Astrocyte of the cerebellum (primary cell): ENCODE results near the gene OTOS.

ENCODE experiments used
- DNase-seq: peaks from one replicate; pipeline ENCODE4 v3.0.0-alpha.2; 2011; ENCODE audit warnings: low read depth
- H3K4me3 ChIP-seq: 2 replicates; pipeline ENCODE4 v1.5.1; 2011; ENCODE audit warnings: mild to moderate bottlenecking, low read depth, low read length, moderate library complexity
- in situ Hi-C: cut with HindIII; loops from 2 replicates; pipeline ENCODE4 v1.10.0; 2017; ENCODE audit warnings: low sequenced_read_pairs
- TF ChIP-seq, protein P1 (sequence below): IDR thresholded peaks from 2 replicates; pipeline ENCODE4 v1.5.1; 2012; ENCODE audit warnings: low read length, low read depth, moderate library complexity, mild to moderate bottlenecking; ENCODE audit errors: missing control alignments

OTOS gene

DNA sequence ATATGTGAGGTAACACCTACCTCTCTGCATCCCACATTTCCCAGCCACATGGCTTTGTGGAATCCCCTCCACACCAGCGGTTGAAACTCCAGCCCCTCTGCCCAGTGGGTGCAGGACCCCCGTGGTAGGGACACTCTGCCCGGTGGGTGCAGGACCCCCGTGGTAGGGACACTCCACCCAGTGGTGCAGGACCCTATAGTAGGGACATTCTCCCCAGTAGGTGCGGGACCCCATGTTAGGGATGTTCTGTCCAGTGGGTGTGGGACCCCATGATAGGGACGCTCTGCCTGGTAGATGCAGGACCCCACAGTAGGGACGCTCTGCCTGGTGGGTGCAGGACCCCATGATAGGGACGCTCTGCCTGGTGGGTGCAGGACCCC, 15.8 kb downstream of the OTOS start:
- H3K4me3 ChIP-seq: no peak overlapping the region
- TF ChIP-seq, protein P1, sequence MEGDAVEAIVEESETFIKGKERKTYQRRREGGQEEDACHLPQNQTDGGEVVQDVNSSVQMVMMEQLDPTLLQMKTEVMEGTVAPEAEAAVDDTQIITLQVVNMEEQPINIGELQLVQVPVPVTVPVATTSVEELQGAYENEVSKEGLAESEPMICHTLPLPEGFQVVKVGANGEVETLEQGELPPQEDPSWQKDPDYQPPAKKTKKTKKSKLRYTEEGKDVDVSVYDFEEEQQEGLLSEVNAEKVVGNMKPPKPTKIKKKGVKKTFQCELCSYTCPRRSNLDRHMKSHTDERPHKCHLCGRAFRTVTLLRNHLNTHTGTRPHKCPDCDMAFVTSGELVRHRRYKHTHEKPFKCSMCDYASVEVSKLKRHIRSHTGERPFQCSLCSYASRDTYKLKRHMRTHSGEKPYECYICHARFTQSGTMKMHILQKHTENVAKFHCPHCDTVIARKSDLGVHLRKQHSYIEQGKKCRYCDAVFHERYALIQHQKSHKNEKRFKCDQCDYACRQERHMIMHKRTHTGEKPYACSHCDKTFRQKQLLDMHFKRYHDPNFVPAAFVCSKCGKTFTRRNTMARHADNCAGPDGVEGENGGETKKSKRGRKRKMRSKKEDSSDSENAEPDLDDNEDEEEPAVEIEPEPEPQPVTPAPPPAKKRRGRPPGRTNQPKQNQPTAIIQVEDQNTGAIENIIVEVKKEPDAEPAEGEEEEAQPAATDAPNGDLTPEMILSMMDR: no peak
- DNase-seq: no peak
- in situ Hi-C loops: no loop called here

GRCh38 chr2:240123821-240124650, 16.4 kb downstream of the OTOS start:
- no peak for DNase-seq
- no peak overlapping the region for H3K4me3 ChIP-seq
- TF ChIP-seq, protein P1: no peak
- in situ Hi-C loops: no loop called here

- no peak for DNase-seq
- in situ Hi-C loops: no loop called here
- H3K4me3 ChIP-seq: no peak overlapping the region
- TF ChIP-seq, protein P1: no peak
Observed at GRCh38 chr2:240121675-240122074, 18.8 kb downstream of the OTOS start.

DNA sequence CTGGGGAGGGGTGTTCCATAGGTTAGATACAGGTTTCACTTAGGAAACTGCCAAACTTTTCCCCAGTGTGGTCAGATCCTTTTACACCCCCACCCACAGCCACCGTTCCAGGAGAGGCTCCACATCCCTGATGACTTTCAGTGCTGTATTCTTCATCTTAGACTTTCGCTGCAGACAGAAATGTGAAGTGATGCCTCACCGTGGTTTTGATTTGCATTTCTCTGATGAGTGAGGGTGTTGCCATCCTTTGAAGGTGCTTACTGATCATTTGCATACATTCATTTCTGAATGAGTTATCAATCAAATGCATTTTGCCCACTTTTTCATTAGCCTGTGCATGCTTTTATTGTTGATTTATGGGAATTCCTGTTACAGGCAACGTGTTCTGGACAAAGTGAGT, 19.3 kb downstream of the OTOS start:
- TF ChIP-seq, protein P1: no peak
- no peak overlapping the region for H3K4me3 ChIP-seq
- no peak for DNase-seq
- in situ Hi-C loops: no loop called here

DNA sequence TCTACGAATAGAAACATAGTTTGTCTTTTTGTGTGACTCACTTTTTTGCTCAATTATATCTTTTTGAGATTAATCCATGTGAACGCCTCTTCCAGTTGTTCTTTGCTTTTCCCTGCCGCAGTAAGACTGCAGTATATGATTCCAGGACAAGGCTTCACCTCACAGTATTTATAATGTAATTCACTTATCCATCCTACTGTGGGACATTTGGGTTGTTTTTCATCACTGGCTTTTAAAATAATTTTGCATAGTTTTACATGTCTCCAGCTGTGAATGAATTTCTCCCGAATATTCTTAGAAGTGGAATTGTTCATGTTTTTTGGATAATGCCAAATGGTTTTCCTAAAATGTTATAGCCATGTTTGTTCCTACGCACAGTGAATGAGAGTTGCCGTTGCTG, 26.2 kb downstream of the OTOS start:
- DNase-seq: no peak
- no peak overlapping the region for H3K4me3 ChIP-seq
- in situ Hi-C loops: no loop called here
- TF ChIP-seq, protein P1: no peak

DNA sequence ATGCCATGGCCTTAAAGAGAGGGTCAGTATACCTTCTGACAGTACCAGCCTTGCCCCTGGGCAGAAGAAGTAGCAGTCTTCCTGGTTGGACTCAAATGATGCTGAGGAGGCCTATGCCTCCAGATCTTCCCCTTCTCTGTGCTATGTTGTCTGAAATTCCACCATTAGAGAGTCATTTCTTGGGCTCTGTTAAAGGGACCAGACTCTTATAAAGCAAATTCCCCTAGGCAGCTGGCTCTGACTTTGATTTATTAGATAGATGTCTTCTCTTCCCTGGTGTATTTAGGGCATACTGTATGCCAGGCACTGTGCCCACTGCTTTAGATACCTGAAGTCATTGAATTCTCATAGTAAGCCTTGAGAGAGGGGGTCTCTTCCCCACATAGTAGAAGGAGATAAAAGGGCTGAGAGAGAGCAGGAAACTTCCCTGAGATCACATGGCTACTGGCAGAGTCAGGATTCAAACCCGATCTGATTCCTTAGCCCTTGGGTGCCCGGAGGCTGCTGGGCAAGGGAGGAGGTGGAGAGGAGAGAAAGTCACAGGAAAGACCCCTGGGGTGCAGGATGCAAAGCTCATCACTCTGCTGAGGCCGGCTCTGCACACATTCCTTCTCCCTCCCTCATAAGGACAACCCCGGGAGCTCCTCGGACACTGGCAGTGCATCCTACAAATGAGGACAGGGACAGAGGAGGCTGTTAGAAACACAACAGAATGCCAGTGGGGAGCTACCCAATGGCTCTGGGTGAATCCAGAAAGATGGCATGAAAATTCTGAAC, 27.4 kb downstream of the OTOS start:
- H3K4me3 ChIP-seq: no peak overlapping the region
- in situ Hi-C loops: no loop called here
- TF ChIP-seq, protein P1: no peak
- no peak for DNase-seq
